ENCODE measurements around the gene FAM187B. TPM values are rescaled to one million over a fixed set of nuclear protein-coding genes. Genes with fewer than 3 reads are reported as not detected.

FAM187B gene
- total and polyA plus RNA-seq, 3 experiments from 2014 or later = not detected

- H3K27ac Mint-ChIP-seq = peak overlapping the region; percentile 64 to 94 (median 91)
- Histone ChIP-seq H3K36me3 (ENCODE audit: insufficient read depth, low read length) (peaks cover 11% of the 10 kb centered on the region), H3K4me1 (ENCODE audit: insufficient read depth, low read length) (peaks cover 23% of the 10 kb centered on the region)
These were observed 37.5 kb upstream of the FAM187B start for GRCh38 chr19:35265900-35266519.

GRCh38 chr19:35265126-35265899, 36.8 kb upstream of the FAM187B start:
- peak overlapping the region; percentile 16 to 94 (median 86) for H3K27ac Mint-ChIP-seq
- H3K36me3 Mint-ChIP-seq = peaks cover 0 to 46% (median 2%) of the 10 kb centered on the region in 3 donors
- Histone ChIP-seq H3K4me3 (ENCODE audit: low read length) (no peak overlapping the region), H3K4me1 (ENCODE audit: insufficient read depth, low read length) (peaks cover 22% of the 10 kb centered on the region), H3K27me3 (ENCODE audit: insufficient read depth, low read length, poor library complexity, severe bottlenecking) (no peaks in the 10 kb centered on the region), H3K9me3 (ENCODE audit: low read length) (no peaks in the 10 kb centered on the region), H3K36me3 (ENCODE audit: insufficient read depth, low read length) (peaks cover 4% of the 10 kb centered on the region), H3K27ac (ENCODE audit: low read depth, low read length) (no peak overlapping the region)
- ChIA-PET CTCF (interaction anchor here (1.3 kb wide), 1 partner anchor 10 kb away, joined by 3 read pairs; no protein-coding TSS in a partner anchor), POLR2A (interaction anchor here (1.0 kb wide), 1 partner anchor 16 kb away, joined by 5 read pairs; no protein-coding TSS in a partner anchor)
- peak in 1 of 5 donors; percentile 41 for DNase-seq
- H3K4me3 Mint-ChIP-seq = peak overlapping the region; percentile 25 to 95 (median 78)
- H3K4me1 Mint-ChIP-seq = peaks cover 23 to 42% (median 24%) of the 10 kb centered on the region in 3 donors
- no peaks in the 10 kb centered on the region for H3K9me3 Mint-ChIP-seq
- peaks cover 0 to 2% of the 10 kb centered on the region in 2 donors for H3K27me3 Mint-ChIP-seq

More at GRCh38 chr19:35265900-35266519, 37.5 kb upstream of the FAM187B start:
- H3K27me3 ChIP-seq (ENCODE audit: insufficient read depth, low read length, poor library complexity, severe bottlenecking) = no peaks in the 10 kb centered on the region
- H3K9me3 ChIP-seq (ENCODE audit: low read length) = no peaks in the 10 kb centered on the region
- CTCF ChIA-PET = interaction anchor here (0.9 to 1.3 kb wide), 2 partner anchors 11 to 15 kb away, joined by 3 to 4 read pairs; no protein-coding TSS in a partner anchor
- DNase-seq = peak in 1 of 5 donors; percentile 44
- POLR2A ChIA-PET = no interaction called here
- H3K4me1 Mint-ChIP-seq = peaks cover 26 to 44% (median 28%) of the 10 kb centered on the region in 3 donors
- no peak overlapping the region for H3K4me3 ChIP-seq (ENCODE audit: low read length)
- peaks cover 0 to 3% of the 10 kb centered on the region in 2 donors for H3K27me3 Mint-ChIP-seq
- peak overlapping the region; percentile 56 to 95 (median 78) for H3K4me3 Mint-ChIP-seq
- peaks cover 5 to 48% (median 6%) of the 10 kb centered on the region in 3 donors for H3K36me3 Mint-ChIP-seq
- no peak overlapping the region for H3K27ac ChIP-seq (ENCODE audit: low read depth, low read length)
- H3K9me3 Mint-ChIP-seq = no peaks in the 10 kb centered on the region

GRCh38 chr19:35264268-35265125, 36.0 kb upstream of the FAM187B start:
- Mint-ChIP-seq H3K36me3 (peaks cover 0 to 45% (median 2%) of the 10 kb centered on the region in 3 donors), H3K4me3 (peak overlapping the region in 1 of 7 donors; percentile 78), H3K9me3 (no peaks in the 10 kb centered on the region), H3K27ac (peak overlapping the region in 6 of 8 donors; percentile 54 to 94 (median 72)), H3K27me3 (peaks cover 0 to 2% of the 10 kb centered on the region in 2 donors), H3K4me1 (peaks cover 24 to 38% (median 27%) of the 10 kb centered on the region in 3 donors)
- Histone ChIP-seq H3K36me3 (ENCODE audit: insufficient read depth, low read length) (no peaks in the 10 kb centered on the region), H3K4me3 (ENCODE audit: low read length) (no peak overlapping the region), H3K27me3 (ENCODE audit: insufficient read depth, low read length, poor library complexity, severe bottlenecking) (no peaks in the 10 kb centered on the region), H3K27ac (ENCODE audit: low read depth, low read length) (no peak overlapping the region), H3K9me3 (ENCODE audit: low read length) (no peaks in the 10 kb centered on the region), H3K4me1 (ENCODE audit: insufficient read depth, low read length) (peaks cover 16% of the 10 kb centered on the region)
- CTCF ChIA-PET = no interaction called here
- peak in 1 of 5 donors; percentile 30 for DNase-seq
- POLR2A ChIA-PET = interaction anchor here (0.6 to 1.0 kb wide), 3 partner anchors 17 to 359 kb away, joined by 3 to 5 read pairs (median 3); partner anchors contain the start of gene FAM187B

- Histone ChIP-seq H3K27me3 (ENCODE audit: insufficient read depth, low read length, poor library complexity, severe bottlenecking) (no peaks in the 10 kb centered on the region), H3K4me3 (ENCODE audit: low read length) (no peak overlapping the region), H3K9me3 (ENCODE audit: low read length) (no peaks in the 10 kb centered on the region), H3K27ac (ENCODE audit: low read depth, low read length) (no peak overlapping the region), H3K4me1 (ENCODE audit: insufficient read depth, low read length) (peaks cover 24% of the 10 kb centered on the region), H3K36me3 (ENCODE audit: insufficient read depth, low read length) (no peaks in the 10 kb centered on the region)
- Mint-ChIP-seq H3K27me3 (no peaks in the 10 kb centered on the region), H3K4me3 (no peak overlapping the region), H3K27ac (peak overlapping the region in 1 of 8 donors; percentile 12), H3K36me3 (peaks cover 0 to 53% (median 0%) of the 10 kb centered on the region in 3 donors), H3K4me1 (peaks cover 25 to 40% (median 29%) of the 10 kb centered on the region in 3 donors), H3K9me3 (no peaks in the 10 kb centered on the region)
- ChIA-PET CTCF (no interaction called here), POLR2A (no interaction called here)
- DNase-seq = peak in 1 of 5 donors; percentile 32
These were observed 33.7 kb upstream of the FAM187B start for GRCh38 chr19:35262101-35262761.

GRCh38 chr19:35261356-35262100, 33.0 kb upstream of the FAM187B start:
- Histone ChIP-seq H3K36me3 (ENCODE audit: insufficient read depth, low read length) (no peaks in the 10 kb centered on the region), H3K27me3 (ENCODE audit: insufficient read depth, low read length, poor library complexity, severe bottlenecking) (no peaks in the 10 kb centered on the region), H3K27ac (ENCODE audit: low read depth, low read length) (no peak overlapping the region), H3K4me1 (ENCODE audit: insufficient read depth, low read length) (peaks cover 22% of the 10 kb centered on the region), H3K4me3 (ENCODE audit: low read length) (no peak overlapping the region), H3K9me3 (ENCODE audit: low read length) (no peaks in the 10 kb centered on the region)
- Mint-ChIP-seq H3K4me3 (no peak overlapping the region), H3K27me3 (no peaks in the 10 kb centered on the region), H3K4me1 (peaks cover 26 to 43% (median 35%) of the 10 kb centered on the region in 3 donors), H3K36me3 (peaks cover 0 to 53% (median under 1%) of the 10 kb centered on the region in 3 donors), H3K9me3 (no peaks in the 10 kb centered on the region), H3K27ac (peak overlapping the region in 5 of 8 donors; percentile 4 to 69 (median 42))
- DNase-seq = no peak
- POLR2A ChIA-PET = interaction anchor here (0.6 kb wide), 1 partner anchor 116 kb away, joined by 3 read pairs; no protein-coding TSS in a partner anchor
- CTCF ChIA-PET = no interaction called here

GRCh38 chr19:35260694-35261304, 32.3 kb upstream of the FAM187B start:
- H3K27ac ChIP-seq (ENCODE audit: low read depth, low read length) = no peak overlapping the region
- no peaks in the 10 kb centered on the region for H3K36me3 ChIP-seq (ENCODE audit: insufficient read depth, low read length)
- Mint-ChIP-seq H3K27me3 (no peaks in the 10 kb centered on the region), H3K36me3 (peaks cover 0 to 48% (median 3%) of the 10 kb centered on the region in 3 donors), H3K9me3 (no peaks in the 10 kb centered on the region), H3K4me3 (no peak overlapping the region), H3K27ac (peak overlapping the region in 5 of 8 donors; percentile 4 to 88 (median 42)), H3K4me1 (peaks cover 21 to 39% (median 30%) of the 10 kb centered on the region in 3 donors)
- H3K4me3 ChIP-seq (ENCODE audit: low read length) = no peak overlapping the region
- peaks cover 14% of the 10 kb centered on the region for H3K4me1 ChIP-seq (ENCODE audit: insufficient read depth, low read length)
- H3K27me3 ChIP-seq (ENCODE audit: insufficient read depth, low read length, poor library complexity, severe bottlenecking) = no peaks in the 10 kb centered on the region
- POLR2A ChIA-PET = interaction anchor here (0.6 kb wide), 1 partner anchor 115 kb away, joined by 3 read pairs; no protein-coding TSS in a partner anchor
- DNase-seq = no peak
- CTCF ChIA-PET = no interaction called here
- H3K9me3 ChIP-seq (ENCODE audit: low read length) = no peaks in the 10 kb centered on the region
